GM20000 (cell line): ENCODE measurements around the gene PLXNA1.

ENCODE experiments used
- DNase-seq: peaks from one replicate; pipeline ENCODE4 v3.0.0; 2012; ENCODE audit warnings: low spot score
- CTCF ChIP-seq: IDR thresholded peaks from 2 replicates; pipeline ENCODE4 v1.5.1; 2012; ENCODE audit warnings: mild to moderate bottlenecking, control low read depth; ENCODE audit errors: extremely low read depth, missing control alignments

Gene PLXNA1

DNA sequence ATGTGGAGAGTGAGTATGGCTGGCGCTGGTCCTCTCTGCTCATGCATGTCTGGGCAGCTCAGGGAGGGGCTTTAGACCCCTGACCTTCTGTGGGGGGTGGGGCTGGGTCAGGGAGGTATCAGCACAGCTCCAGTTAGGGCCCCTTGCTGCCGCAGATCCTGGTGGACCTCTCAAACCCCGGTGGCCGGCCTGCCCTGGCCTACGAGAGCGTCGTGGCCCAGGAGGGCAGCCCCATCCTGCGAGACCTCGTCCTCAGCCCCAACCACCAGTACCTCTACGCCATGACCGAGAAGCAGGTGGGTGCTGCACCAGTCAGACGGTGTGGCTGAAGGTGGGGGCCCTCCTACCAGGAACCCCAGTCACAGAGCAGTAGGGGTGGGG is 20.2 kb downstream of the PLXNA1 start:
- no peak for DNase-seq
- TF ChIP-seq CTCF = no peak

GRCh38 chr3:127003601-127004280 is 20.8 kb downstream of the PLXNA1 start:
- no peak for DNase-seq
- TF ChIP-seq CTCF = no peak

- no peak for TF ChIP-seq CTCF
- no peak for DNase-seq
These were observed 21.9 kb downstream of the PLXNA1 start for GRCh38 chr3:127004641-127005397.

DNA sequence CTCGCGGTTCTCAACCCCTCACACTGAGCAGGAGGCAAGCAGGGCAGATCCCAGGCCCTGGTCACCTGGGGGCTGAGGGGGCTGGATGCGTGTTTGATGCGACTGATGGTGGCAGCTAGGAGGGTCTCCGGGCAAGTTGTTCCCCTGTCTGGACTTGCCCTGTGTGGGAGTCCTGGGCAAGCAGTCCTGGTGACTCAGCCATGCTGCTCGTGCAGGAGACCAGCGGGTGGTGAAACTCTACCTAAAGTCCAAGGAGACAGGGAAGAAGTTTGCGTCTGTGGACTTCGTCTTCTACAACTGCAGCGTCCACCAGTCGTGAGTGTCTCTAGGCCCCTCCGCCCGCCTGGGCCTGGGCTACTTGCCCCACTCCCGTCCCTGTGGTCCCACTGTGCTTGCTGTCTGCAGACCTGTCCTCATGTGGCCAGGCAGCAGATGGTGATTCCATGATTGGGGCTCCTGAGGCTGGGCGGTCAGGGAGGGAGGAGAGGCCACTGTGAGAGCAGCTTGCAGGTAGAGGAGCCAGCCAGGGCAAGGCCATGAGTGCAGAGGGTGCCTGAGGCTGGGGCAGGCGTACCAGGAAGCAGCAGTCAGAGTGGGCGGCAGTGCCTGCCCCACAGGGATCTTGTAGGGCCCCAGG is 23.1 kb downstream of the PLXNA1 start:
- no peak for TF ChIP-seq CTCF
- no peak for DNase-seq

DNA sequence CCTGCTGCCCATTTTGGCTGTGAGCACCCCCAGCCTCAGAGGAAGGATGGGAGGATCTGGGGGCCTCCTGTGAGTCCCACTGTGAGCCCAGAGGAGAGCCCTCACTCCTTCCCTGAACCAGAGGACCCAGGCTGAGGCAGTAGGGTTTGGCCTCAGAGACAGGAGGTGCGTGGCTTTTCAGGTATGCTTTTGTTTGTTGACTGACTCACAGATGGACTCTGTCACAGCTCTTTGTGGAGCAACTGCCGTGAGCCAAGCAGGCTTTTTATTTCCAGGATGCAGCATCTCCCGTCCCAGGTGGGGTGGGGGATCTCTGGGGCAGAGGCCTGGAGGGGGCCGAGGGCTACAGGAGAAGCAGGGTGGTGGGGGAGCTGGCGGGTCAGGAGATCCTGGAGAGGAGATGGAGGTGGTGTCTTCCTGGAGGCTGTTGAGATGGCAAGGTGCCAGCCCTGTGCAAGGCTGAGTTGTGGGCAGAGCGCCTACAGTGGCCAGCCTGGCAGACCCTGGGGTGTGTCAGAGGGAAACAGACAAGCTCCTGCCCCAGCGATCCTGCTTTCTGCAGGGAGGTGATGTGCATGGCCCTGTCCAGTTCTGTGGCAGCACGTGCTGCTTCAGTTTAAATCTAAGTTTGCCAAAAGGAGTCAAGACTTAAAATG is 24.0 kb downstream of the PLXNA1 start:
- no peak for DNase-seq
- TF ChIP-seq CTCF = no peak

GRCh38 chr3:127008236-127008635 is 25.3 kb downstream of the PLXNA1 start:
- TF ChIP-seq CTCF = no peak
- no peak for DNase-seq

- no peak for DNase-seq
- TF ChIP-seq CTCF = no peak
These were observed 26.6 kb downstream of the PLXNA1 start for GRCh38 chr3:127009531-127009930.
